ENCODE results near the gene RIT1. TPM values are rescaled to one million over a fixed set of nuclear protein-coding genes. Genes with fewer than 3 reads are reported as not detected.

RIT1 gene
- total and polyA plus RNA-seq, 7 donors = 13.1 to 23.2 (median 16.6) TPM

- Histone ChIP-seq H3K36me3 (peaks cover 0 to 66% (median 20%) of the 10 kb centered on the region in 4 donors), H3K4me1 (peaks cover 0 to 5% (median 2%) of the 10 kb centered on the region in 4 donors), H3K27me3 (no peaks in the 10 kb centered on the region), H3K4me3 (no peak overlapping the region), H3K9me3 (no peaks in the 10 kb centered on the region), H3K27ac (no peak overlapping the region)
- TF ChIP-seq EP300 (IDR thresholded peaks at IDR 0.05) = no peak
- TF ChIP-seq, protein P1, sequence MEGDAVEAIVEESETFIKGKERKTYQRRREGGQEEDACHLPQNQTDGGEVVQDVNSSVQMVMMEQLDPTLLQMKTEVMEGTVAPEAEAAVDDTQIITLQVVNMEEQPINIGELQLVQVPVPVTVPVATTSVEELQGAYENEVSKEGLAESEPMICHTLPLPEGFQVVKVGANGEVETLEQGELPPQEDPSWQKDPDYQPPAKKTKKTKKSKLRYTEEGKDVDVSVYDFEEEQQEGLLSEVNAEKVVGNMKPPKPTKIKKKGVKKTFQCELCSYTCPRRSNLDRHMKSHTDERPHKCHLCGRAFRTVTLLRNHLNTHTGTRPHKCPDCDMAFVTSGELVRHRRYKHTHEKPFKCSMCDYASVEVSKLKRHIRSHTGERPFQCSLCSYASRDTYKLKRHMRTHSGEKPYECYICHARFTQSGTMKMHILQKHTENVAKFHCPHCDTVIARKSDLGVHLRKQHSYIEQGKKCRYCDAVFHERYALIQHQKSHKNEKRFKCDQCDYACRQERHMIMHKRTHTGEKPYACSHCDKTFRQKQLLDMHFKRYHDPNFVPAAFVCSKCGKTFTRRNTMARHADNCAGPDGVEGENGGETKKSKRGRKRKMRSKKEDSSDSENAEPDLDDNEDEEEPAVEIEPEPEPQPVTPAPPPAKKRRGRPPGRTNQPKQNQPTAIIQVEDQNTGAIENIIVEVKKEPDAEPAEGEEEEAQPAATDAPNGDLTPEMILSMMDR (IDR thresholded peaks at IDR 0.05) = no peak
- TF ChIP-seq POLR2AphosphoS5 (IDR thresholded peaks at IDR 0.05) = no peak
- intact Hi-C loops (cut with DNase I) = loop anchor here (10.0 kb wide), 1 partner anchor 156 kb away; no protein-coding TSS in a partner anchor
- 85 to 93% methylated on average over 3 of the region's 3 CpGs for WGBS, 2 donors
- DNase-seq = no peak
Observed at GRCh38 chr1:155850345-155850744, 60.8 kb downstream of the RIT1 start.

DNA sequence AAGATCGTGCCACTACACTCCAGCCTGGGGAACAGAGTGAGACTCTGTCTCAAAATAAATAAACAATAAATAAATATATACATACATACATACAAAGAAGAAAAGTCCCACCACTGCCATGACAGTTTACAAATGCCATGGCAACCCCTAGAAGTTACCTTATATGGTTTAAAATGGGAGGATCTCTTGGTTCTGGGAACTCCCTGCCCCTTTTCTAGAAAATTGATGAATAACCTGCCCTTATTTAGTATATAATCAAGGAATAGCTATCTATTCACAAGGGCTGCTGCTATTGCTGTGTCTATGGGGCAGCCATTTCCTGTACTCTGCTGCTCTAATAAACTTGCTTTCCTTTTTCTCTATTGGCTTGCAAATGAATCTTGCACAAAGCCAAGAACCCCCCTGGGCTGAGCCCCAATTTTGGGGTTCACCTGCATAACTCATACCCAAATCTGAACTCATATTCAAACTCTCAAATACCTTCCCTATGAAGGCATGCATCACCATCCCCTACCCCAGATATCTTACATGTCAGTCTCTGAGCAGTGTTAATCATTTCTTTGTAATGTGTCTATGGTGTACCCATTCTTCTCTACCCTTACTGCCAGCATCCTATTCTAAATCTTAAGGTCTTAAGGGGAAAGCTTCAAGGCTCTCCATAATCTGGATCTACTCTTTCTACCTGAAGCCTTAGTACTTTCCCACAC is 63.2 kb downstream of the RIT1 start:
- Histone ChIP-seq H3K9me3 (no peaks in the 10 kb centered on the region), H3K36me3 (peaks cover 0 to 65% (median 12%) of the 10 kb centered on the region in 4 donors), H3K27ac (no peak overlapping the region), H3K27me3 (no peaks in the 10 kb centered on the region), H3K4me3 (no peak overlapping the region), H3K4me1 (peaks cover 0 to 5% (median 4%) of the 10 kb centered on the region in 4 donors)
- DNase-seq = no peak
- TF ChIP-seq POLR2A (IDR thresholded peaks at IDR 0.05) (no peak), EP300 (IDR thresholded peaks at IDR 0.05) (no peak), POLR2AphosphoS5 (IDR thresholded peaks at IDR 0.05) (no peak)
- TF ChIP-seq, protein P1 (IDR thresholded peaks at IDR 0.05) = no peak
- 78 to 91% methylated on average over 1 of the region's 1 CpG for WGBS, 2 donors
- intact Hi-C loops (cut with DNase I) = no loop called here

Small RNA genes lying within 50 kb of the gene (small RNA-seq; reads per million reads assigned to genes)
- gene MIR6738 (0 reads per million in 3 donors), gene RF00015 (0 reads per million in 3 donors), gene SCARNA4 (0 reads per million in 3 donors), gene SNORA80E (69.7 to 82.4 (median 72.0) reads per million in 3 donors)

Other genes with a start within 250 kb of the RIT1 start
- gene YY1AP1, start 222.6 kb downstream of the RIT1 start, total RNA-seq = 100 to 1,000 TPM in 3 of 4 donors, 10 to 100 TPM in 1; 54.3 to 195 (median 159) TPM
- 10 to 100 TPM; 21.6 to 39.2 (median 25.7) TPM for gene YY1AP1, start 222.6 kb downstream of the RIT1 start, polyA plus RNA-seq
- 100 to 1,000 TPM in 3 of 4 donors, 10 to 100 TPM in 1; 96.7 to 180 (median 134) TPM for gene DAP3, start 222.3 kb downstream of the RIT1 start, total RNA-seq
- 10 to 100 TPM; 60.3 to 92.5 (median 86.9) TPM for gene DAP3, start 222.3 kb downstream of the RIT1 start, polyA plus RNA-seq
- 10 to 100 TPM; 25.7 to 45.7 (median 36.4) TPM for gene GON4L, start 54.1 kb downstream of the RIT1 start, total RNA-seq
- gene GON4L, start 54.1 kb downstream of the RIT1 start, polyA plus RNA-seq = 10 to 100 TPM in 1 of 3 donors, 1 to 10 TPM in 2; 3.5 to 24.7 (median 7.2) TPM
- 10 to 100 TPM; 14.0 to 29.1 (median 21.3) TPM for gene SYT11, start 51.8 kb downstream of the RIT1 start, total RNA-seq
- gene SYT11, start 51.8 kb downstream of the RIT1 start, polyA plus RNA-seq = 1 to 10 TPM in 2 of 3 donors, under 1 TPM in 1; under 0.01 to 8.4 (median 1.2) TPM
- gene KHDC4, start 23.1 kb upstream of the RIT1 start, total RNA-seq = 10 to 100 TPM; 33.5 to 67.6 (median 38.9) TPM
- 10 to 100 TPM in 2 of 3 donors, 1 to 10 TPM in 1; 6.6 to 25.2 (median 10.2) TPM for gene KHDC4, start 23.1 kb upstream of the RIT1 start, polyA plus RNA-seq
- gene RXFP4, start 30.3 kb upstream of the RIT1 start, total RNA-seq = not detected
- gene RXFP4, start 30.3 kb upstream of the RIT1 start, polyA plus RNA-seq = 1 to 10 TPM in 2 of 3 donors, not detected in 1; 1.8 to 2.7 TPM
- gene ARHGEF2, start 67.2 kb upstream of the RIT1 start, total RNA-seq = 10 to 100 TPM; 31.6 to 83.9 (median 48.1) TPM
- 10 to 100 TPM; 25.8 to 76.7 (median 26.8) TPM for gene ARHGEF2, start 67.2 kb upstream of the RIT1 start, polyA plus RNA-seq
- gene SSR2, start 109.6 kb upstream of the RIT1 start, total RNA-seq = 100 to 1,000 TPM; 115 to 338 (median 233) TPM
- 100 to 1,000 TPM; 157 to 274 (median 231) TPM for gene SSR2, start 109.6 kb upstream of the RIT1 start, polyA plus RNA-seq
- gene UBQLN4, start 142.4 kb upstream of the RIT1 start, total RNA-seq = 10 to 100 TPM; 13.9 to 23.6 (median 19.8) TPM
- 10 to 100 TPM; 11.4 to 21.5 (median 14.8) TPM for gene UBQLN4, start 142.4 kb upstream of the RIT1 start, polyA plus RNA-seq
- 10 to 100 TPM; 55.4 to 86.4 (median 71.3) TPM for gene LAMTOR2, start 143.4 kb upstream of the RIT1 start, total RNA-seq
- gene LAMTOR2, start 143.4 kb upstream of the RIT1 start, polyA plus RNA-seq = 100 to 1,000 TPM; 142 to 245 (median 199) TPM
- not detected for gene RAB25, start 149.8 kb upstream of the RIT1 start, total RNA-seq
- gene RAB25, start 149.8 kb upstream of the RIT1 start, polyA plus RNA-seq = 100 to 1,000 TPM; 187 to 237 (median 201) TPM
- gene MEX3A, start 171.1 kb upstream of the RIT1 start, total RNA-seq = under 1 TPM; 0.27 to 0.36 (median 0.30) TPM
- 1 to 10 TPM in 1 of 3 donors, under 1 TPM in 2; 0.23 to 1.5 (median 0.60) TPM for gene MEX3A, start 171.1 kb upstream of the RIT1 start, polyA plus RNA-seq
- gene LMNA, start 203.4 kb upstream of the RIT1 start, total RNA-seq = 100 to 1,000 TPM; 129 to 241 (median 196) TPM
- gene LMNA, start 203.4 kb upstream of the RIT1 start, polyA plus RNA-seq = 100 to 1,000 TPM; 108 to 229 (median 142) TPM
- gene SEMA4A, start 242.2 kb upstream of the RIT1 start, total RNA-seq = 1 to 10 TPM; 1.6 to 2.9 (median 1.8) TPM
- 1 to 10 TPM; 1.4 to 6.3 (median 1.8) TPM for gene SEMA4A, start 242.2 kb upstream of the RIT1 start, polyA plus RNA-seq

Measured in sigmoid colon (tissue), 7 donors.